Tibial artery (tissue), 4 donors: ENCODE results near the gene NOP53.

Experiments
- DNase-seq, 2 donors: peaks; one replicate each; pipeline ENCODE4 v3.0.0-alpha.2; 2019
- H3K27ac ChIP-seq, 2 donors: fragments of 200-600 bp; sonication (generic) in 1 of 2; 1 replicate in 1 of 2; 2 replicates in 1 of 2; pipeline ENCODE4 v1.5.1; 2018 to 2019; ENCODE audit warnings: mild to moderate bottlenecking in 1 of 2
- H3K27me3 ChIP-seq, 2 donors: fragments of 200-600 bp; sonication (generic) in 1 of 2; one replicate each; pipeline versions ENCODE4 v1.5.1 to v1.6.0; 2016 to 2019
- H3K36me3 ChIP-seq, 3 donors: fragments of 200-600 bp; sonication (generic) in 2 of 3; one replicate each; pipeline ENCODE4 v1.5.1; 2016 to 2019; ENCODE audit warnings: mild to moderate bottlenecking in 2 of 3
- H3K4me1 ChIP-seq, 4 donors: fragments of 200-600 bp; sonication (generic) in 2 of 4; 1 replicate in 3 of 4; 2 replicates in 1 of 4; pipeline ENCODE4 v1.5.1; 2016 to 2019
- H3K4me3 ChIP-seq, 2 donors: fragments of 200-600 bp; sonication (generic) in 1 of 2; 1 replicate in 1 of 2; 2 replicates in 1 of 2; pipeline ENCODE4 v1.5.1; 2018 to 2019; ENCODE audit warnings: mild to moderate bottlenecking in 2 of 2
- H3K9me3 ChIP-seq, 3 donors: fragments of 200-600 bp; sonication (generic) in 1 of 3; one replicate each; pipeline ENCODE4 v1.5.1; 2016 to 2019
- CTCF ChIP-seq, 2 experiments: fragments of 200-600 bp in 1 of 2; fragments of 450-650 bp in 1 of 2; IDR thresholded peaks; one replicate each; pipeline ENCODE4 v1.5.1; 2017 to 2019; ENCODE audit warnings: antibody characterized with exemption in 2 of 2, mild to moderate bottlenecking in 1 of 2, moderate library complexity in 1 of 2
- intact Hi-C: fragments of 100-400 bp; cut with DNase I; formaldehyde crosslinking; loops from one replicate; pipeline ENCODE4 v1.15.0; 2023; ENCODE audit warnings: low total_unique reads

Gene NOP53

GRCh38 chr19:47757617-47758442 lies 12.5 kb downstream of the NOP53 start:
- no peaks in the 10 kb centered on the region for H3K27me3 ChIP-seq
- no peak for TF ChIP-seq CTCF (IDR thresholded peaks at IDR 0.05)
- intact Hi-C loops, result no loop called here
- no peak overlapping the region for H3K27ac ChIP-seq
- peaks cover 59 to 79% (median 67%) of the 10 kb centered on the region in 3 donors for H3K36me3 ChIP-seq
- H3K4me3 ChIP-seq, result no peak overlapping the region
- no peaks in the 10 kb centered on the region for H3K4me1 ChIP-seq
- no peak for DNase-seq
- H3K9me3 ChIP-seq, result no peaks in the 10 kb centered on the region

- Histone ChIP-seq H3K27ac (no peak overlapping the region), H3K4me3 (no peak overlapping the region), H3K9me3 (no peaks in the 10 kb centered on the region), H3K4me1 (no peaks in the 10 kb centered on the region), H3K36me3 (peaks cover 54 to 73% (median 61%) of the 10 kb centered on the region in 3 donors), H3K27me3 (no peaks in the 10 kb centered on the region)
- intact Hi-C loops, result no loop called here
- DNase-seq, result no peak
- TF ChIP-seq CTCF (IDR thresholded peaks at IDR 0.05), result no peak
Observed at GRCh38 chr19:47758443-47758804, 13.1 kb downstream of the NOP53 start.

DNA sequence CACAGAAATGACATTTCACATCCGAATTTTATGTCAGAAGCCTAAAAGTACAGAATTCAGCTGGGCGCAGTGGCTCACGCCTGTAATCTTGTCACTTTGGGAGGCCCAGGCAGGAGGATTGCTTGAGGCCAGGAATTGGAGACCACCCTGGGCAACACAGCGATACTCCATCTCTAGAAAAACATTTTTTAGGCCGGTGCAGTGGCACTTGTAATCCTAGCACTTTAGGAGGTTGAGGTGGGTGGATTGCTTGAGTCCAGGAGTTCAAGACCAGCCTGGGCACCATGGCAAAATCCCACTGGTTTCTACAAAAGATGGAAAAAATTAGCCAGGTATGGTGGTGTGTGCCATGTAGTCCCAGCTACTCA lies 15.3 kb downstream of the NOP53 start:
- Histone ChIP-seq H3K36me3 (peaks cover 33 to 51% (median 39%) of the 10 kb centered on the region in 3 donors), H3K4me3 (no peak overlapping the region), H3K27me3 (no peaks in the 10 kb centered on the region), H3K27ac (no peak overlapping the region), H3K9me3 (no peaks in the 10 kb centered on the region), H3K4me1 (peaks cover 0 to 2% (median 0%) of the 10 kb centered on the region in 4 donors)
- no peak for TF ChIP-seq CTCF (IDR thresholded peaks at IDR 0.05)
- intact Hi-C loops, result no loop called here
- DNase-seq, result no peak

DNA sequence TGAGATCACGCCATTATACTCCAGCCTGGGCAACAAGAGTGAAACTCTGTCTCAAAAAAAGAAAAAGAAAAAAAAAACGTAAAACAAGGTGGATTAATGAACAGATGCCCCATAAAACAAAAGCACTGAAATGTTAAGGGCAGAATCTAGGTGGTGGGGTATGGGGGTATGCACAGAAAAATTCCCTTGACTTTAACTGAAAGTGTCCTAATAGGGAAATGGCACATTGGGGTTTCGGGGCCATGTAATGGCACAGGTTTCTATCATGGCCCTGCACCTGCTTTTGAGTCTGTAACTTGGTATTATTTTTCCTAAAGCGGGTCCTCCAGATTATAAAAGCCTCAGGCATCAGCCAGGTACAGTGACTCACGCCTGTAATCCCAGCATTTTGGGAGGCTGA lies 16.2 kb downstream of the NOP53 start:
- no peak overlapping the region for H3K27ac ChIP-seq
- H3K9me3 ChIP-seq, result no peaks in the 10 kb centered on the region
- no peak for DNase-seq
- peaks cover 23 to 42% (median 29%) of the 10 kb centered on the region in 3 donors for H3K36me3 ChIP-seq
- H3K27me3 ChIP-seq, result no peaks in the 10 kb centered on the region
- no peak overlapping the region for H3K4me3 ChIP-seq
- intact Hi-C loops, result no loop called here
- no peak for TF ChIP-seq CTCF (IDR thresholded peaks at IDR 0.05)
- peaks cover 0 to 7% (median 0%) of the 10 kb centered on the region in 4 donors for H3K4me1 ChIP-seq

- Histone ChIP-seq H3K27ac (no peak overlapping the region), H3K27me3 (no peaks in the 10 kb centered on the region), H3K9me3 (no peaks in the 10 kb centered on the region), H3K4me1 (peaks cover 0 to 7% (median 0%) of the 10 kb centered on the region in 4 donors), H3K36me3 (peaks cover 17 to 36% (median 23%) of the 10 kb centered on the region in 3 donors), H3K4me3 (no peak overlapping the region)
- no peak for TF ChIP-seq CTCF (IDR thresholded peaks at IDR 0.05)
- no peak for DNase-seq
- intact Hi-C loops, result no loop called here
Observed at GRCh38 chr19:47762151-47762550, 16.8 kb downstream of the NOP53 start.
